AML-193 (cell line): ENCODE data around the gene TULP4.
"Not testable (repeated sequence)": the region's sequence is repeated elsewhere in the genome, so short reads cannot be mapped to it uniquely, and the experiment has no call there.

ENCODE experiments used
- DNase-seq, 2 experiments: peaks; one replicate each; lab custom pipeline; 2025; lab: John Stamatoyannopoulos, UW

The TULP4 gene

GRCh38 chr6:158391276-158391675 lies 79.0 kb downstream of the TULP4 start:
- DNase-seq: no peak

- not testable (repeated sequence) for DNase-seq
Measured at GRCh38 chr6:158391977-158392376, 79.7 kb downstream of the TULP4 start.

DNA sequence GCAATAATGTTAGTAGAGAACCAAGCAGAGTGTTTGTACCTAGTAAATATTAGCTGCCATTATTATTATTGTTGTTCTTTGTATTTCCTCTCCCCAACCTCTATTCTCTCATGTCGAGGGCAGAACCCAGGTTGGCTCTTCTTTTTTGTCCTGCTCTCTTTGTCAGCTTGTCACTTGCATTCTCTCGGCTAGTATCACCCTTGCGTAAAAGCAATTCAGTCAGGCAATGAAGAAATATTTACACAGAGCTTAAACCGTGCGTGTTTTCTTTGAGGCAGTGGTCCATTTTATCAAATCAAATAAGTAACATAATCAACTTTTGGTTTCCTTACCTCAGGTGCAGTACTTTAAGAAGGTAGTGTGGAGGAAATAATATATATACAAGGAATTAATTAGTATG lies 83.9 kb downstream of the TULP4 start:
- no peak for DNase-seq

- DNase-seq: no peak
Measured at GRCh38 chr6:158397578-158397977, 85.3 kb downstream of the TULP4 start.

DNA sequence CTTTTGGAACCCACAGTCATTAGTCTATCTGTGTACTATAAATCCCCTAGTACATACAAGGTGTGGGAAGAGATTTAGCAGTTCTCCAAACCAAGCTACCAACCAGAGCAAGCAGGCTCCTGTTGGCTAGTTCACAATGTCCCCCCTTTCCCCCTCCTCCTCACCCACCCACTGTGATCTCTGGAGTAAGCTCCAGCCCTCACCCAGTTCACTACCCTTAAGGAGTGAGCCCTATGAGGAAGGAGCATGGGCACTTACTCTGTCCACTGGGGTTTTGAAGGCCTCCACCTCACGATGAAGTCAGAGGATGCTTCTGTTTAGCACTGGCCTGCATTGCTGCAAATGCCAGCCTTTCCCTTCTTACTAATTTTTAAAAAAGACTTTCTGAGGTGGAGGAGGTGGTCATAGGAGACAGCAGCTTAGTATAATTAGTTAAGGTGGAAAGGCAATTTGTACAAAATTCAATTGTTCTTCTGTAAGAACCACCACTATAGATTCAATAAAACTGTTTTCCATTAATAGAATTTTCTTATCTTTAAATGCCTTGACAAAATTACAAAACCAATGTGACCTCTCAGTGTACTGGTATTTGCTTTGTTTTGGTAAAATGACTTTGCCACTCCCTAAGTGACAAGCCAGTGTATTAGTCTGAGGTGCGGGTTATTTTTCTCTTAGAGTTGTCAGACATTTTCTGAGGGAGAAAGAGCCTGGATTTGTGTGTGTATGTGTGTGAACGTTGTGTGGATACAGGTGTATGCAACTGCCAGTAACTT lies 86.2 kb downstream of the TULP4 start:
- DNase-seq: no peak

DNA sequence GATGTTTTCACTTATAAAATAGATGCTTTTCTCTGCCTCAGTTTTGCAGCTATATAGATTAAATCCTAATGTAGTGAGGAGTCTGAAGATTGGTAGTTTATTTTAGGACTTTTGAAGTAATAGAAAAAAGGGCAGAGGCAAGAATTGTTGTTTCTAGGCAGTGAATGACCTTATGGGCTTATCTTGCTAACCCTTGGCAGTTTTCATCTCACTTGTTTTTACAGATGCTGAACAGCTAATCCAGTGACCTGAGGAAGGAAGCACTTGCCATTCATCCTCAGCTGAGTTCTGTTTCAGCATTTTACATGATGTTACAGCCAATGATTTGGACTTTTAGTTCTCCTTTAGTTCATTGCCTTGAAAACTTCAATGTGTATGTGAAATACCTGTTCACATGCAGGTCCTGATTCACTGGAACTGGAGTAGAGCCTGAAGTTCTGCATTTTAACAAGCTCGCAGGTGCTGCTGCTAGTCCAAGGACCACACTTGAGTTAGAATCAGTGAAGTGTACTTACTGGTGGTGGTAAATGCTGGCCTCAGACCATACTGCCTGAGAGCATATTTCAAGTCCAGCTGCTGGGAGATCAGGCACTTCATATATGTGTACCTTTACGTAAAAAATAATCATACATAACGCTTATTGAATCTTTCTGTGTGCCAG lies 86.9 kb downstream of the TULP4 start:
- DNase-seq: no peak

- no peak for DNase-seq
Measured at GRCh38 chr6:158402184-158402583, 89.9 kb downstream of the TULP4 start.

DNA sequence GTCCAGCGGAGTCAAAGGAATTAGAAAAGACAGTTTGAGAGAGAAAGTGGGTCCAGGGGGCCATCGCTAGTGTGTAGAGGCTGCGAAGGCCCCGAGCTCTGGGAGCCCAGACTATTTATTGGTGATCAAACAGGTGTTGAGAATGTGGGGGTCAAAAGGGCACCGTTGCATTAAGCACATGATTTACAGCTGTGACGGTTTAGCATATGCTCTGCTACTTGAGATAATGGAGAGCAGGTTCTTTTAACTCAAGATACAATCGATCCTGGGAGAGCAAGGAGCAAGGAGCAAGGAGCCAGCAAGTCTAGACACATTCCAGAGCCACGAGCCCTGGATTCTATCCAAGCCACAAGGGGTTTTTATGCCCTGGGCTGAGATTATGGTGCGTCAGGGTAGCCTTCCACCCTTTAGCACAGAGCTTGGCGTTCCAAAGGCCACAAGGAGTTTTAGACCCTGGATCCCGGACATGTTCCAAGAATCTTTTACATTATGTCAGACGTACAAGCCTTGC lies 93.1 kb downstream of the TULP4 start:
- not testable (repeated sequence) for DNase-seq

GRCh38 chr6:158405933-158406332 lies 93.7 kb downstream of the TULP4 start:
- no peak for DNase-seq

DNA sequence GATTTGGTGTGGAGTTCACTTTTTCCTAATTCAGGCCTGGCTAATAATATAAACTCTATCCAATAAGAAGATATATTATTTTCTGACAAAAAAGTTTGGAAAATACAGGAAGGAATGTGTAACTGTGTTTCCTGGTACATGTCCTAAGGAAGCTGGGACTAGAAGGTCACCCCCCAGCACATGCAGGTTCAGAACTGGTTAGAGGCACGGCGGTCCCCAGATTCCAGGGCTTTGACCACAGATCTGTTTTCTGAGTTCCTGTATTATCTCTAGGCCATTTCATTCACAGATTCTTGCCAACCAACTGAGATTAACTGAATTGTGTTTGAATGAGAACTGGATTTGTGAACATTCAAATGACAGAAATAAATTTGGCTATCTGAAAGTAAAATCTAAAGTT lies 94.5 kb downstream of the TULP4 start:
- no peak for DNase-seq

GRCh38 chr6:158408013-158408412 lies 95.7 kb downstream of the TULP4 start:
- DNase-seq: no peak

- no peak for DNase-seq
Measured at GRCh38 chr6:158408552-158409130, 96.4 kb downstream of the TULP4 start.

- no peak for DNase-seq
Measured at GRCh38 chr6:158409451-158409850, 97.2 kb downstream of the TULP4 start.

DNA sequence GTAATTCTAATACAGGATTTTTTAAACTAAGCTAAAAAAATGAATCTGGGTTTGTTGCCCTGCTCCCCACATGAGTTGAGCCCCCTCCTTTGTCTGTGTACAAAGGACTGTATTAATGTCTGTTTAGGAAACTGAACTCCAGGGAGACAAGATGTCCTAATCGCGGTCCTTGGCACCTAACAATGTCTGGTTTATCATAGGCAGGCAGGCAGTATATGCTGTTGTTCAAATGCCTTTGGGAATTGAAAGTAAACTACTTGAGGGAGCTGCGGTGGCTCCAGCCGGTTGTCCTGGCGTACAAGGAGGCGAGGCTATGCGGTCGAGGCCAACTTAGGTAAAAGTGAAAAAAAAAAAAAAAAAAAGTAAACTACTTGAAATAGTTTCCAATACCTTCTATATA lies 98.5 kb downstream of the TULP4 start:
- no peak for DNase-seq

GRCh38 chr6:158411998-158412397 lies 99.7 kb downstream of the TULP4 start:
- DNase-seq: no peak

- DNase-seq: no peak
Measured at GRCh38 chr6:158413028-158413427, 100.8 kb downstream of the TULP4 start.

- no peak for DNase-seq
Measured at GRCh38 chr6:158413814-158414565, 101.7 kb downstream of the TULP4 start.

DNA sequence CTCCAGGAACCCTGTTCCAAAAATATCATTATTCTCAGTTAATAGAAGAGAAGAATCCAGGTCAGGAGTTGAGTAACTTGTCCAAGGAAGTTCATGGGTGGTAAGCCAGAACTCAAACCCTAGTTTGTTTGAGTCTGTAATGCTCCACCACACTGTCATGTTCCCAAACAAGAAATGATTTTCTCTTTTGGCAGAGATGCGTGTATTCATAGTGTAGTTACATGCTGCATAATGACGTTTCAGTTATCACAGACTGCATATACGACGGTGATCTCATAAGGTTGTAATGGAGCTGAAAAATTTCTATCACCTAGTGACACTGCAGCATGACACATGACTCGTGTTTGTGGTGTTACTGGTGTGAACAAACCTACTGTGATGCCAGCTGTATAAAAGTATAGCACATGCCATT lies 102.6 kb downstream of the TULP4 start:
- DNase-seq: no peak

DNA sequence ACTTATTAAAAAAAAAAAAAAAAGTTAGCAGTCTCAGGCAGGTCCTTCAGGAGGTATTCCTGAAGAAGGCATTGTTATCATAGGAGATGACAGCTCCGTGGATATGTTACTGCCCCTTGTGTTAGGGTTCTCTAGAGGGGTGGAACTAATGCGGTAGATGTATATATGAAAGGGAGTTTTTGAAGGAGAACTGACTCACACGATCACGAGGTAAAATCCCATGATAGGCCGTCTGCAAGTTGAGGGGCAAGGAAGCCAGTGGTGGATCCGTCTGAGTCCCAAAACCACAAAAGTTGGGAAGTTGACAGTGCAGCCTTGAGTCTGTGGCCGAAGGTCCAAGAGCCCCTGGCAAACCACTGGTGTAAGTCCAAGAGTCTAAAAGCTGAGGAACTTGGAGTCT lies 103.4 kb downstream of the TULP4 start:
- no peak for DNase-seq

- no peak for DNase-seq
Measured at GRCh38 chr6:158416883-158417759, 104.9 kb downstream of the TULP4 start.

GRCh38 chr6:158417760-158418098 lies 105.5 kb downstream of the TULP4 start:
- DNase-seq: no peak
